Caco-2 (cell line): ENCODE results near the gene LEMD2. TPM values are rescaled to one million over a fixed set of nuclear protein-coding genes. Genes with fewer than 3 reads are reported as not detected.

Source experiments
- BruUV-seq: library from RNA; stranded (reverse); fragments of 400-500 nt; replicated peaks from 2 replicates; lab custom pipeline; 2021; lab: Mats Ljungman, UMichigan
- CTCF ChIA-PET: fragments of 300-600 bp; sonication (Branson Sonifier 250); formaldehyde crosslinking; loops from one replicate; lab custom pipeline; 2022; ENCODE audit warnings: antibody characterized with exemption; lab: Charles Lee
- POLR2A ChIA-PET: fragments of 300-600 bp; sonication (Branson Sonifier 250); formaldehyde crosslinking; loops from one replicate; lab custom pipeline; 2022; ENCODE audit warnings: antibody characterized with exemption; lab: Charles Lee
- DNase-seq, 2 experiments: peaks; one replicate each; pipeline versions ENCODE4 v3.0.0 to v3.0.0-alpha.2; 2020 to 2022
- H3K27me3 ChIP-seq: replicated peaks from 2 replicates; pipeline ENCODE4 v1.6.0; 2011; ENCODE audit warnings: low read length; ENCODE audit not compliant: control insufficient read depth, insufficient read depth
- H3K36me3 ChIP-seq: 2 replicates; pipeline ENCODE4 v1.5.1; 2011; ENCODE audit warnings: low read length; ENCODE audit not compliant: control insufficient read depth, insufficient read depth
- H3K4me1 ChIP-seq: fragments of 250-450 bp; sonication (Bioruptor Pico); 2 replicates; pipeline ENCODE4 v1.5.1; 2020; ENCODE audit warnings: mild to moderate bottlenecking
- H3K4me3 ChIP-seq: 2 replicates; pipeline ENCODE4 v1.5.1; 2011; ENCODE audit warnings: low read depth, mild to moderate bottlenecking, control low read depth, low read length
- H3K9me3 ChIP-seq: fragments of 250-450 bp; sonication (Bioruptor Pico); 2 replicates; pipeline ENCODE4 v1.5.1; 2020; ENCODE audit warnings: mild to moderate bottlenecking, moderate library complexity
- H3K27ac Mint-ChIP-seq: one replicate; pipeline ENCODE4 v1.8.0; 2022; ENCODE audit warnings: mixed read lengths; ENCODE audit not compliant: unreplicated experiment
- H3K27me3 Mint-ChIP-seq: one replicate; pipeline ENCODE4 v1.8.0; 2022; ENCODE audit warnings: mixed read lengths; ENCODE audit not compliant: insufficient read depth, unreplicated experiment
- H3K36me3 Mint-ChIP-seq: one replicate; pipeline ENCODE4 v1.8.0; 2022; ENCODE audit warnings: mild to moderate bottlenecking, mixed read lengths; ENCODE audit not compliant: insufficient read depth, unreplicated experiment
- H3K4me1 Mint-ChIP-seq: one replicate; pipeline ENCODE4 v1.8.0; 2022; ENCODE audit warnings: low read depth, mixed read lengths; ENCODE audit not compliant: unreplicated experiment
- H3K4me3 Mint-ChIP-seq: one replicate; pipeline ENCODE4 v1.8.0; 2022; ENCODE audit warnings: mild to moderate bottlenecking, moderate library complexity, mixed read lengths; ENCODE audit not compliant: unreplicated experiment
- H3K9me3 Mint-ChIP-seq: one replicate; pipeline ENCODE4 v1.8.0; 2022; ENCODE audit warnings: mixed read lengths; ENCODE audit not compliant: unreplicated experiment
- intact Hi-C: fragments of 100-400 bp; cut with micrococcal nuclease; formaldehyde crosslinking; loops from one replicate; pipeline ENCODE4 v1.10.0; 2022; ENCODE audit not compliant: unreplicated experiment
- total RNA-seq: library from RNA; stranded (reverse); gene quantifications from 2 replicates; pipeline ENCODE4 v1.2.3, GENCODE V29; 2022
- TF ChIP-seq, protein P1 (sequence below), 2 experiments: fragments of 200-600 bp in 1 of 2; IDR thresholded peaks; 1 replicate in 1 of 2; 2 replicates in 1 of 2; pipeline versions ENCODE4 v1.5.1 to v1.8.0; 2011 to 2022; ENCODE audit warnings: antibody characterized with exemption in 1 of 2, control low read depth in 1 of 2, inconsistent platforms in 1 of 2, low read depth in 1 of 2, low read length in 1 of 2, mild to moderate bottlenecking in 1 of 2, moderate library complexity in 1 of 2; ENCODE audit not compliant: insufficient read depth in 1 of 2, severe bottlenecking in 1 of 2, unreplicated experiment in 1 of 2

Gene LEMD2
- total RNA-seq, 1 experiment from 2014 or later, result 53.2 TPM

DNA sequence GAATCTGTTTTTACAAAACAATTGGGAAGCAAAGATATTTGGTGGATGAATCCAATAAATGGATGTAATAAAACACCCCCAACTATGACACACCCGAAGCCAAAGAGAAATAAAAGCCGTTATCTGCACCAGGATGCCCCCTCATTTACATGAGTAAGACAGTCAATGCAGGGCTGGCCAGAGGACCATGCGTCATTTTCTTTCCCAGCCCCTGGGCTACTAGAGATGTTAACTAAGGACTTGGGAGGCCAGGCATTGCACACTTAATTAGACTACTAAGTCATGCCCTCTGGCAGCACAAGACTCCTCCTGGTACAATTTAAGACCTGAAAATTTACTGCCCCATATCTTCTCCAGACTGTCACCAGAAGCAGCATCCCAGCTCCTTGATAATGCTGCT, 3.2 kb downstream of the LEMD2 start:
- H3K9me3 Mint-ChIP-seq, result no peaks in the 10 kb centered on the region
- TF ChIP-seq, protein P1, sequence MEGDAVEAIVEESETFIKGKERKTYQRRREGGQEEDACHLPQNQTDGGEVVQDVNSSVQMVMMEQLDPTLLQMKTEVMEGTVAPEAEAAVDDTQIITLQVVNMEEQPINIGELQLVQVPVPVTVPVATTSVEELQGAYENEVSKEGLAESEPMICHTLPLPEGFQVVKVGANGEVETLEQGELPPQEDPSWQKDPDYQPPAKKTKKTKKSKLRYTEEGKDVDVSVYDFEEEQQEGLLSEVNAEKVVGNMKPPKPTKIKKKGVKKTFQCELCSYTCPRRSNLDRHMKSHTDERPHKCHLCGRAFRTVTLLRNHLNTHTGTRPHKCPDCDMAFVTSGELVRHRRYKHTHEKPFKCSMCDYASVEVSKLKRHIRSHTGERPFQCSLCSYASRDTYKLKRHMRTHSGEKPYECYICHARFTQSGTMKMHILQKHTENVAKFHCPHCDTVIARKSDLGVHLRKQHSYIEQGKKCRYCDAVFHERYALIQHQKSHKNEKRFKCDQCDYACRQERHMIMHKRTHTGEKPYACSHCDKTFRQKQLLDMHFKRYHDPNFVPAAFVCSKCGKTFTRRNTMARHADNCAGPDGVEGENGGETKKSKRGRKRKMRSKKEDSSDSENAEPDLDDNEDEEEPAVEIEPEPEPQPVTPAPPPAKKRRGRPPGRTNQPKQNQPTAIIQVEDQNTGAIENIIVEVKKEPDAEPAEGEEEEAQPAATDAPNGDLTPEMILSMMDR (IDR thresholded peaks at IDR 0.05; ENCODE audit: insufficient read depth in 1 of 2, low read depth in 1 of 2, low read length in 1 of 2, severe bottlenecking in 1 of 2, unreplicated experiment in 1 of 2), result no peak
- peaks cover 24% of the 10 kb centered on the region for H3K36me3 Mint-ChIP-seq
- Histone ChIP-seq H3K36me3 (no peaks in the 10 kb centered on the region; the same call in 1 of the 2 replicates), H3K4me3 (no peak overlapping the region), H3K4me1 (peaks cover 17% of the 10 kb centered on the region; the same call in 1 of the 2 replicates), H3K27me3 (no peaks in the 10 kb centered on the region), H3K9me3 (no peaks in the 10 kb centered on the region)
- no peak overlapping the region for H3K27ac Mint-ChIP-seq
- peaks cover 7% of the 10 kb centered on the region for H3K4me1 Mint-ChIP-seq
- CTCF ChIA-PET, result no interaction called here
- H3K27me3 Mint-ChIP-seq, result no peaks in the 10 kb centered on the region
- no TSS peak for BruUV-seq
- intact Hi-C loops, result no loop called here
- no peak for DNase-seq
- H3K4me3 Mint-ChIP-seq, result no peak overlapping the region
- POLR2A ChIA-PET, result interaction anchor here (0.7 kb wide), 1 partner anchor 277 kb away, joined by 3 read pairs; no protein-coding TSS in a partner anchor

DNA sequence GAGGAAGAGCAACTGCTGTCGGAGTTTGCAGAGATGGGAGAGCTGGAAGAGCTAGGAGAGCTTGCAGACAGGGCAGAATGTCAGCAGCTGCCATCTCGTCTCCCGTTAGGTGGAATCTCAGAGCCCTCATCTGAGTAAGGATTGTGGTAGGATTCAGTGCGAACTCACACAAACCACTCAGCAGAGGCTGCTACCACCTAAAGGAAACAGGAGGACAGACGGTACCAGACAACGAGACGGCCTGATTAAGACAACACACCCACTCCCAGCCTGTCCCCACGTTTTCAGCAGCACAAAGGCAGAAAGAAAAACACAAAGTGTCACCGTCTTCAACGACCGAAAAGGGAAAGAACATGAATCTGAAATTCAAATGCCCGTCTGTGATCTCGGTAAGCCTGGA, 4.1 kb downstream of the LEMD2 start:
- peaks cover 34% of the 10 kb centered on the region for H3K36me3 Mint-ChIP-seq
- TF ChIP-seq, protein P1 (IDR thresholded peaks at IDR 0.05; ENCODE audit: insufficient read depth in 1 of 2, low read depth in 1 of 2, low read length in 1 of 2, severe bottlenecking in 1 of 2, unreplicated experiment in 1 of 2), result no peak
- H3K9me3 Mint-ChIP-seq, result no peaks in the 10 kb centered on the region
- no TSS peak for BruUV-seq
- H3K4me3 Mint-ChIP-seq, result no peak overlapping the region
- H3K4me1 Mint-ChIP-seq, result peaks cover 7% of the 10 kb centered on the region
- CTCF ChIA-PET, result no interaction called here
- H3K27me3 Mint-ChIP-seq, result no peaks in the 10 kb centered on the region
- no peak overlapping the region for H3K27ac Mint-ChIP-seq
- no peaks in the 10 kb centered on the region for H3K27me3 ChIP-seq
- no peak for DNase-seq
- intact Hi-C loops, result no loop called here
- POLR2A ChIA-PET, result no interaction called here
- no peak overlapping the region for H3K4me3 ChIP-seq
- no peaks in the 10 kb centered on the region for H3K9me3 ChIP-seq
- H3K36me3 ChIP-seq, result no peaks in the 10 kb centered on the region; the same call in none of the 2 replicates
- H3K4me1 ChIP-seq, result peaks cover 17% of the 10 kb centered on the region; the same call in 1 of the 2 replicates

DNA sequence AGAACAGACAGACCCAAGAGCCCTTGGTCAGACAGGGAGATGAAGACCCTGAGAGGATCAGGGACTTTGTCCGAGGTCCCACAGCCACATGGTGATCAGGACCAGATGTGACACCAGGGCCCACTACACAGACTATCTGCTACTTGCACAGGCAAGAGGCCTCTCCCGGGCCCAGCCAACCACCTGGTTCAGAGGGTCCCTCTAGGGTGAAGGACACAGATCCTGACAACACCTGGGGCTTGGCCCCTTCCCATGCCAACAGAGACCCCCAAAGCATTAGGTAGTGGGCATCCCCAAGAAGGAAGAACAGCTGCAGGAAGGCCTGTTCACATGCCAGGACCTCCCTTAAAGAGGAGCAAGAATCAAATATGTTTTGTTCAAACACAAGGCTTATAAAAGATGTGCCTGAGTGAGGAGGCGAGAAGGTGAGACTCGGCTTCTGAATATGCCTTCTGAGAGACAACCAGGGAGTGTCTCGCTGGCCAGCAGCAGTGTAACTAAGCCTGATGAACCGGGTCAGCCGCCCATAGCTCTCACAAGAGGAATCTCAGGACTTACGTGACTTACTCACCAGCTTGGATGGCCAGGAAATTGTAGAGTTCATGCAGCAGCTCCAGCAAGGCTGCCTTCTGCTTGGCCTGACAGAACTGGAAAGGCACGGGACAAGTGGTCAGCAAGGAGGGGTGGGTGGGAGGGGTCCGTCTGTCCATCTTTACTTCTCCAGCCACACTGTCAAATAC, 5.0 kb downstream of the LEMD2 start:
- CTCF ChIA-PET, result no interaction called here
- no peaks in the 10 kb centered on the region for H3K27me3 Mint-ChIP-seq

More for the DNA sequence above, 5.0 kb downstream of the LEMD2 start:
- no peak for DNase-seq
- no peak overlapping the region for H3K4me3 Mint-ChIP-seq
- Histone ChIP-seq H3K36me3 (no peaks in the 10 kb centered on the region; the same call in none of the 2 replicates), H3K27me3 (no peaks in the 10 kb centered on the region), H3K4me3 (no peak overlapping the region), H3K4me1 (peaks cover 14% of the 10 kb centered on the region; the same call in 1 of the 2 replicates), H3K9me3 (no peaks in the 10 kb centered on the region)
- POLR2A ChIA-PET, result no interaction called here
- no peaks in the 10 kb centered on the region for H3K9me3 Mint-ChIP-seq
- no peak overlapping the region for H3K27ac Mint-ChIP-seq
- TF ChIP-seq, protein P1 (IDR thresholded peaks at IDR 0.05; ENCODE audit: insufficient read depth in 1 of 2, low read depth in 1 of 2, low read length in 1 of 2, severe bottlenecking in 1 of 2, unreplicated experiment in 1 of 2), result no peak
- intact Hi-C loops, result no loop called here
- H3K36me3 Mint-ChIP-seq, result peaks cover 42% of the 10 kb centered on the region
- peaks cover 7% of the 10 kb centered on the region for H3K4me1 Mint-ChIP-seq
- BruUV-seq, result no TSS peak
